GM18511 (cell line): ENCODE data around the gene CRB1.
A peak's percentile ranks its signal among the peaks of the same experiment; 100 is the strongest.
"Not testable (repeated sequence)": the region's sequence is repeated elsewhere in the genome, so short reads cannot be mapped to it uniquely, and the experiment has no call there.

Source experiments
- ATAC-seq: cut with Tn5 transposase; IDR thresholded peaks from one replicate; pipeline ENCODE4 v1.9.1; 2021; ENCODE audit warnings: mild to moderate bottlenecking, moderate library complexity; ENCODE audit not compliant: unreplicated experiment

CRB1 gene

DNA sequence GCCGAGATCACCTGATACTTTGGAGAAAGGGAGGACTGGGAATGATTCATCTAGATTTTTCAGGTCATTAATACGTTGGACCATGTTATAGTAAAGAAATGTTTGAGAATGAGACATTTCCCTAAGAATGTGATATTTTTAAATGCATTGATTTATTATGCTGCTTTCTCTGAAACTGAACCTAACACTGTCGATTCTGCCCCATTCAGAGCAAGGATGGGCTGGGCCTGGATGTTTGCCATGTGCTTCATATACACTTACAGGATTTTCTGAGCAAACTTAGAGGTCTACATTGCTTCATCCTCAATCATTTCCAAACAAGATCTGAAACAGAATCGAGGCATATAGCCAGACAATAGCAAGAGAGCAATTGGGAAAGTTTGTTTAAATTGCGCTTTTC, 183.3 kb downstream of the CRB1 start:
- ATAC-seq: no peak

DNA sequence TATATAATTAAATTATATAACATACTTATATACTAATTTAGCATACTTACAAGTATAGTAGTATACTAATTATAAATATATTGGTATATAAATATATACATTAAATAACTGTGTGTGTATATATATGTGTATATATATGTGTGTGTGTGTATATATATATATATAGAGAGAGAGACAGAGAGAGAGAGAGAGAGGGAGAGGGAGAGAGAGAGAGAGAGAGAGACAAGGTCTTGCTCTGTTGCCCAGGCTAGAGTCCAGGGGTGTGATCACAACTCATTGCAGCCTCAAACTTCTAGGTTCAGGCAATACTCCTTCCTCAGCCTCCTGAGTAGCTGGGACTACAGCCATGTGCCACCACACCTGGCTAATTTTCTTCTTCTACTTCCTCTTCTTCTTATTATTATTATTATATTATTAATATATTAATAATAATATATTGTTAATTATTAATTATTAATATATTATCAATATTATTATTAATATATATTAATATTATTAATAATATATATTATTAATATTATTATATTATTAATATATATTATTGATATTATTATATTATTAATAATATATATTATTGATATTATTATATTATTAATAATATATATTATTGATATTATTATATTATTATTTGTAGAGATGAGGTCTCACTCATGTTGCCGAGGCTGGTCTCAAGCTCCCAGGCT, 185.5 kb downstream of the CRB1 start:
- no peak for ATAC-seq

GRCh38 chr1:197462539-197462938, 194.5 kb downstream of the CRB1 start:
- ATAC-seq: no peak

GRCh38 chr1:197463142-197463541, 195.1 kb downstream of the CRB1 start:
- ATAC-seq: no peak

DNA sequence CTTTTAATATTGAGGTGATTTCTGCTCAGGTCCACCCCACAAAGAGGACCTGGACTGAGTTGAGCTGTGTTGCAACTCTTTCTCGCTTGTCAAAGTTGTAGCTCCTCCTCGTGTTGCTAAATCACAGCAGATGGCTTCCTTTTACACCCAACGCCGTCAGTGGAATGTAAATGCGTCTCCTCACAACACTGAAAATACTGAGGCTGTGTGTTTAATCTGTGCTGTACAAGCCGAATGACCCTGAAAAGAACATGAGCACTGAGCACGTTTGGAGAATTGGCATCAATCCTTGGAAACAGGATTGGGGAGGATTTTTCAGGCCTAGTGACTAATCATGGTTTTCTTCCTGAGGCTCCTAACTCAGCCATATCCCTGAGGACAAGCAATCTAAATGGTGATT, 196.0 kb downstream of the CRB1 start:
- no peak for ATAC-seq

GRCh38 chr1:197465528-197466327, 197.7 kb downstream of the CRB1 start:
- no peak for ATAC-seq

- no peak for ATAC-seq
These were observed 198.8 kb downstream of the CRB1 start for GRCh38 chr1:197466813-197467212.

- ATAC-seq: no peak
These were observed 199.8 kb downstream of the CRB1 start for GRCh38 chr1:197467881-197468280.

- no peak for ATAC-seq
These were observed 200.6 kb downstream of the CRB1 start for GRCh38 chr1:197468543-197469175.

- ATAC-seq: no peak
These were observed 201.7 kb downstream of the CRB1 start for GRCh38 chr1:197469620-197470210.

DNA sequence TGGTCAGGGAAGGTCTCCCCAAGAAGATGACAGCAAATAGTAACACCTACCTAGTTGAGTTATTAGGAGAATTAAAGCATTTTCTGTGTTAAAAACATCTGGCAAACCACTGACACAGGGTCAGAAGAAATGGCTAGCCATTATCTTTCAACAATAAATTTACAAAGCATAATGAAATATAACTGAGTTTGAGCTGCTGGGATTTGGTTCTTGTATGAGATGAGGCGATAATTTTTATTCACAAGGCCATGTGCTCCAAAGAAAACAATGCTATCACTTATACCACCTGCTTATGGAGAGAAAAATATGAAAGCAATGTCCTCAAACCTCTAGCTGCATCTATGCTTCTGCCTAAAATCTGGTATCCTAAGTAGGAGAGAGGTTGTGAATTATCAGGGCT, 202.3 kb downstream of the CRB1 start:
- ATAC-seq: no peak

- no peak for ATAC-seq
These were observed 203.4 kb downstream of the CRB1 start for GRCh38 chr1:197471248-197471985.

DNA sequence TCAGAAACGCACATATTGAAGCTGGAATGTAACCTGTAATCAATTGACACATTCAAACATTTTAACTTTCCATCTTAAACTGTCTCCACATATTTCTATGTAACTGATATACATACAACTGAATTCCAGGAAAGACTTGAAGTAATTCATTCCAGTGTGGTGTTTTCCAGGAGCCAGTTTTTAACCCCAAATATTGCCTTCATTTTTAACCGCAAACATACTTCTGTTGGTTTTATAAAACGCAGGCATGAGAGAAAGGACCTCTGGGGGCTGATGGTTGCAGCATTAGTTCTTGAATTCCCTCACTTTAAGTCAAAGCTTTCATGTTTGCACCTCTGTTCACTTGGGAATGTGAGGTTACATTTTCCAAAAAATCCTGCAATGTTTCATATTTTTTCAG, 204.1 kb downstream of the CRB1 start:
- no peak for ATAC-seq

DNA sequence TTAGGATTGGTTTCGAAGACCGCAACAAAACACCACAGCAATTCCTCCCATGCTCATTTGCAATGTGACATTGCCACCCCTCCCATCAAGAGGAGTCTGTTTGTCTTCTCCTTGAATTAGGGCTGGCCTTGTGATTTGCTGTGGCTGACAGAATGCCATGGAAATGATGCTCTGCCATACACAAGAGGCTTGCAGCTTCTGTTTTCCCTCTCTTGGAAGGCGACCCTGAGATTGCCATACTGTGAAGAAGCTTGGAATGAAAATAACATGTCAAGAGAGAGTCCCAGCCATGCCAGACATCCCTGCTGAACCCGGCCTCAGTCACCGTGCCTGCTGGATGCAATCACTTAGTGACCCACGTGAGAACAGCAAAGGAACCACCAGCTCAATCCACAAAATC, 212.4 kb downstream of the CRB1 start:
- no peak for ATAC-seq

GRCh38 chr1:197481101-197481500, 213.0 kb downstream of the CRB1 start:
- ATAC-seq: peak; percentile 49

DNA sequence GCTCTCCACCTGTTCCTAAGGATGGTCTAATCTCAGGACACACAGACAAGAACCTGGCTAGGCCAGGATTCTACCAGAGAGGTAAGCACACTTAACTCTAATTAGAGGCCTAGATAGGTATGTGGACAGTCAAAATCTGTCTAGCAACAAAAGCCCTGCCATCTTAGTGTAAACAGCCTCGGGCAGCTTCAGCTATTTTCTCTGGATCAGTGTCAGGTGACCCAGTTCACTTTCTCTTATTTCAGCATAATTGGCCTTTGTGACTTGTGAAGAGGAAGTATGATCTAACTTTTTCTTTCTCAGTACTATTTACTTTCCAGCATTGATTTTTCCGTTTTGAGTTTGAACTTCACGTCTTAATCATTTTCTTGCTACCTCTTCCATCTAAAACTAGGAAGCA, 217.7 kb downstream of the CRB1 start:
- no peak for ATAC-seq

- no peak for ATAC-seq
These were observed 218.9 kb downstream of the CRB1 start for GRCh38 chr1:197486946-197487345.

DNA sequence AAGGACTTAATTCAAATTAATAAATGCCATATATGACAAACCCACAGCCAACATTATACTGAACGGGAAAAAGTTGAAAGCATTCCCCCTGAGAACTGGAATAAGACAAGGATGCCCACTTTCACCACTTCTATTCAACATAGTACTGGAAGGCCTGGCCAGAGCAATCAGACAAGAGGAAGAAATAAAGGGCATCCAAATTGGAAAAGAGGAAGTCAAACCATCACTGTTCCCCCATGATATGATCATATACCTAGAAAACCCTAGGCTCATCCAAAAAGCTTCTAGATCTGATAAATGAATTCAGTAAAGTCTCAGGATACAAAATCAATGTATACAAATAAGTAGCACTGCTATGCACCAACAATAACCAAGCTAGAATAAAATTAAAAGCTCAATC, 223.5 kb downstream of the CRB1 start:
- not testable (repeated sequence) for ATAC-seq

DNA sequence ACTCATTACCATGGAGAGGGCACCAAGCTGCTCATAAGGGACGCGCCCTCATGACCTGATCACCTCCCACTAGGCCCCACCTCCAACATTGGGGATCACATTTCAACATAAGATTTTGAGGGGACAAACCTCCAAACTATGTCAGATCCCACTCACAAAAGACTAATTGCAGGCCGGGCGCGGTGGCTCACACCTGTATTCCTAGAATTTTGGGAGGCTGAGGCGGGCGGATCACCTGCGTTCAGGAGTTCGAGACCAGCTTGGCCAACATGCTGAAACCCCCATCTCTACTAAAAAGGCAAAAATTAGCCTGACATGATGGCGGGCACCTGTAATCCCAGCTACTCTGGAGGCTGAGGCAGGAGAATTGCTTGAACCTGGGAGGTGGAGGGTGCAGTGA, 228.7 kb downstream of the CRB1 start:
- no peak for ATAC-seq

DNA sequence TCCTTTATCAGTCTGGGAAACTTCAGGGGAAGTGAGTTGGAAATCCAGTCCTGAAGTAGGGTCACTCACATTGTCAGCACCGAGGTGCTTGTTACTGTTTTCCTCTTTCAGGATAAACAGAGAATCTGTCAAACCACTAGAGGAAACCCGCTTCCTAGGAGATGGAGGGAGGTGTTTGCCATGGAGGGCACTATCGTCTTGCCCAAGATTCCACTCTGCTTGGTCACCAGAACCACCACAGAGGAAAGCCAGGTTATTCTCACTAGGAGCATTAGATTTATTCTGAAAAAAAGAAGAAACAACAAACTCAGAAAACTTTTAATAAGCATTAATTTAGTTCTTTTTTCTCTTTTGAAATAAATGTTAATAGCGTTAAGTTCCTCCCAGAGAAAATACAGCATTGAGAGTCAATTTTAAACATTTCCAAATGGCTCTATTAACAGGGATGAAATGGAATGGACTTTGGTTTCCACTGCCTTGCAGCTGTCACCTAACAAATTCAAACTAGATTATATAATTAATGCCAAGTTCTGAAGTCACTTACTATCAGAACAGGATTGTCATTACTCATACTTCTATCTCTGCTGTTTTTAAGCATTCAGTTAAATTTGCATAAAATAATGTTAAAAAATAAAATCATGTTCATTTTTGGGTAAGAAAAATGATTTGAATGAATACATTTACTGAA, 242.8 kb downstream of the CRB1 start:
- no peak for ATAC-seq
